AG04450 (cell line): ENCODE measurements around the gene SLC12A9. TPM values are rescaled to one million over a fixed set of nuclear protein-coding genes. Genes with fewer than 3 reads are reported as not detected.
"Not testable (repeated sequence)": the region's sequence is repeated elsewhere in the genome, so short reads cannot be mapped to it uniquely, and the experiment has no call there.

Experiments used
- CTCF ChIA-PET: fragments of 300-600, 350-600 bp; formaldehyde crosslinking; extraction: SDS; loops from one replicate; lab custom pipeline; 2022; ENCODE audit warnings: antibody characterized with exemption, inconsistent platforms; lab: Charles Lee
- POLR2A ChIA-PET: fragments of 350-600 bp; formaldehyde crosslinking; extraction: SDS; loops from one replicate; lab custom pipeline; 2021; ENCODE audit warnings: antibody characterized with exemption, inconsistent platforms; lab: Yijun Ruan, JAX
- DNase-seq: peaks from one replicate; pipeline ENCODE4 v3.0.0-alpha.2; 2011; ENCODE audit warnings: low read depth, low spot score
- H3K27ac ChIP-seq: one replicate; pipeline ENCODE4 v1.5.1; 2012; ENCODE audit warnings: low read depth, low read length, control low read depth
- H3K27me3 ChIP-seq: one replicate; pipeline ENCODE4 v1.6.0; 2012; ENCODE audit warnings: low read length; ENCODE audit not compliant: control insufficient read depth, insufficient read depth
- H3K4me3 ChIP-seq: 2 replicates; pipeline ENCODE4 v1.5.1; 2011; ENCODE audit warnings: mild to moderate bottlenecking, low read depth, low read length, control low read depth
- H3K9me3 ChIP-seq: 2 replicates; pipeline ENCODE4 v1.5.1; 2012; ENCODE audit warnings: low read length; ENCODE audit not compliant: control insufficient read depth, insufficient read depth
- polyA plus RNA-seq: library from polyadenylated mRNA; depleted of rRNA; stranded (reverse); fragments of >200 nt; gene quantifications from 2 replicates; pipeline ENCODE4 v1.2.3, GENCODE V29; 2011
- TF ChIP-seq, protein P1 (sequence below): IDR thresholded peaks from 2 replicates; pipeline ENCODE4 v1.5.1; 2011; ENCODE audit warnings: low read depth, low read length, control low read depth, inconsistent platforms

SLC12A9 gene
- polyA plus RNA-seq, 1 experiment, result 10.8 TPM

DNA sequence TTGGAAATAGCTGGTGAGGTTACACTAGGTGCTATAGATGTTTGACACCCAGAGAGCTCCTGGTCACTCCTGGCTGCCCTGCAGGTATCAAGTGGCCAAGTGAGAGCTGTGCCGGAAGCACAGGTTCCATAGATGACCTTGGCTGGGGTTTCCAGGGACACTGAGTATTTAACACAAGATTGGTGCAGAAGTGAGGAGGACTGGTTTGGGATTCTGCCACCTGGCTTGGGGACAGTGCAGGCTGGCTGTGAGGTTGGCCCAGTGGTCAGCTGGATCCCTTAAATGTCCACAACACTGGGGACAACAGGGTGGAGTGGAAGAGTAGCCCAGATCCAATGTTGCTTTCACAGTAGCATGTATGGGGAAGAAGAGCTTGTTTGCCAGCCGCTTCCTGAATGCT lies 48.5 kb downstream of the SLC12A9 start:
- Histone ChIP-seq H3K27me3 (peaks cover 30% of the 10 kb centered on the region), H3K9me3 (no peaks in the 10 kb centered on the region), H3K27ac (no peak overlapping the region), H3K4me3 (no peak overlapping the region)
- TF ChIP-seq, protein P1, sequence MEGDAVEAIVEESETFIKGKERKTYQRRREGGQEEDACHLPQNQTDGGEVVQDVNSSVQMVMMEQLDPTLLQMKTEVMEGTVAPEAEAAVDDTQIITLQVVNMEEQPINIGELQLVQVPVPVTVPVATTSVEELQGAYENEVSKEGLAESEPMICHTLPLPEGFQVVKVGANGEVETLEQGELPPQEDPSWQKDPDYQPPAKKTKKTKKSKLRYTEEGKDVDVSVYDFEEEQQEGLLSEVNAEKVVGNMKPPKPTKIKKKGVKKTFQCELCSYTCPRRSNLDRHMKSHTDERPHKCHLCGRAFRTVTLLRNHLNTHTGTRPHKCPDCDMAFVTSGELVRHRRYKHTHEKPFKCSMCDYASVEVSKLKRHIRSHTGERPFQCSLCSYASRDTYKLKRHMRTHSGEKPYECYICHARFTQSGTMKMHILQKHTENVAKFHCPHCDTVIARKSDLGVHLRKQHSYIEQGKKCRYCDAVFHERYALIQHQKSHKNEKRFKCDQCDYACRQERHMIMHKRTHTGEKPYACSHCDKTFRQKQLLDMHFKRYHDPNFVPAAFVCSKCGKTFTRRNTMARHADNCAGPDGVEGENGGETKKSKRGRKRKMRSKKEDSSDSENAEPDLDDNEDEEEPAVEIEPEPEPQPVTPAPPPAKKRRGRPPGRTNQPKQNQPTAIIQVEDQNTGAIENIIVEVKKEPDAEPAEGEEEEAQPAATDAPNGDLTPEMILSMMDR, result no peak
- no peak for DNase-seq
- CTCF ChIA-PET, result interaction anchor here (5.0 kb wide), 1 partner anchor 158 kb away, joined by 27 read pairs; no protein-coding TSS in a partner anchor
- POLR2A ChIA-PET, result interaction anchor here (0.7 kb wide), 1 partner anchor 636 kb away, joined by 3 read pairs; no protein-coding TSS in a partner anchor

DNA sequence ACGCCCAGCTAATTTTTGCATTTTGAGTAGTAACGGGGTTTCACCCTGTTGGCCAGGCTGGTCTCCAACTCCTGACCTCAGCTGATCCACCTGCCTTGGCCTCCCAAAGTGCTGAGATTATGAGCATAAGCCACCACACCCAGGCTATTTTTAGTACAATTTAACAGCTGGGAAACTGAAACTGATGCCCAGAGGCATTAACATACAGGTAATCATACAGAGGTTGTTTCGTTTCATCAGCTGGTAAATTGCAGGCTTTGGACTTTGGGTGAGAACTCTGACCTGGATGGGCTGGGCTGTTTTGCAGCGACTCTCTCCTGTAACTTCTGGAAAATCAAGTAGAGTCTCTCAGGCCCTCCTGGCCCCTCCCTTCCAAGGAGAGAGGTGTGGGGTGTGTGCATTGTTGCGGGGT lies 49.4 kb downstream of the SLC12A9 start:
- H3K27me3 ChIP-seq, result peaks cover 22% of the 10 kb centered on the region
- DNase-seq, result no peak
- H3K9me3 ChIP-seq, result no peaks in the 10 kb centered on the region; the same call in 1 of the 2 replicates
- CTCF ChIA-PET, result interaction anchor here (5.0 kb wide), 1 partner anchor 157 kb away, joined by 27 read pairs; no protein-coding TSS in a partner anchor
- TF ChIP-seq, protein P1, result no peak
- H3K27ac ChIP-seq, result no peak overlapping the region
- POLR2A ChIA-PET, result no interaction called here
- H3K4me3 ChIP-seq, result no peak overlapping the region

DNA sequence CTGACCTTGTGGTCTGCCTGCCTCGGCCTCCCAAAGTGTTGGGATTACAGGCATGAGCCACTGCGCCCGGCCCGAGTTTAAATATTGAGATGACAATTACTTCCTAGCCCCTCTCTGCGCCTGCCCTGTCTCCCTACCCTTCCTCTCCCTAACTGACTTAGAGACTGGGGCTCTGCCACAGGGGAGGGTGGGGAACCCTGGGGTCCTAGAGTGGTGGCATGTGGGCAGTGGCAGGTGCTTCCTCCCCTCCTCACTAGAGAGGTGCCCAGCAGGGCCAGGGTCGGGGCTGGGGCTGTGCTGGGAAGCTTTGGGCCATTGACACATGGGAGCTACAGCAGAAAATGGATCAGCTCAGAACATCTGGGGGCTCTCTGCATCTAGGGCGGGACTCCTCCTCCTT lies 50.1 kb downstream of the SLC12A9 start:
- ChIA-PET POLR2A (no interaction called here), CTCF (interaction anchor here (5.0 kb wide), 1 partner anchor 156 kb away, joined by 27 read pairs; no protein-coding TSS in a partner anchor)
- Histone ChIP-seq H3K27me3 (peaks cover 17% of the 10 kb centered on the region), H3K9me3 (no peaks in the 10 kb centered on the region; the same call in 1 of the 2 replicates), H3K27ac (no peak overlapping the region), H3K4me3 (no peak overlapping the region)
- TF ChIP-seq, protein P1, result no peak
- no peak for DNase-seq

DNA sequence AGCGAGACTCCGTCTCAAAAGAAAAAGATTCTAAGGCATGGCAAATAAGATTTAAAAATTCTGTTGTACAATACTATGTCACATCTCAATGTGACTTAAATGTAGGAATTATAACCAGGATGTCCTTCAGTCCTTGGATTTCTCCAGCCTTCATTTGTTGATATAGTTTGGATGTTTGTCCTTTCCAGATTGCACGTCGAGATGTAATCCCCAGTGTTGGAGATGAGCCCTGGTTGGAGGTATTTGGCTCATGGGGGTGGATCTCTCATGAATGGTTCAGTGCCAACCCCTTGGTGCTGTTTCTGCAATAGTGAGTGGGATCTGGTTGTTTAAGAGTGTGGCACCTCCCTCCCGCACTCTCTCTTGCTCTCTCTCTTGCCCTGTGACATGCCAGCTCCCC lies 56.0 kb downstream of the SLC12A9 start:
- CTCF ChIA-PET, result interaction anchor here (0.5 to 0.6 kb wide), 2 partner anchors 383 to 770 kb away, joined by 3 to 8 read pairs; no protein-coding TSS in a partner anchor
- Histone ChIP-seq H3K27me3 (no peaks in the 10 kb centered on the region), H3K27ac (no peak overlapping the region), H3K4me3 (no peak overlapping the region), H3K9me3 (no peaks in the 10 kb centered on the region; the same call in 1 of the 2 replicates)
- no peak for DNase-seq
- TF ChIP-seq, protein P1, result no peak
- POLR2A ChIA-PET, result no interaction called here

DNA sequence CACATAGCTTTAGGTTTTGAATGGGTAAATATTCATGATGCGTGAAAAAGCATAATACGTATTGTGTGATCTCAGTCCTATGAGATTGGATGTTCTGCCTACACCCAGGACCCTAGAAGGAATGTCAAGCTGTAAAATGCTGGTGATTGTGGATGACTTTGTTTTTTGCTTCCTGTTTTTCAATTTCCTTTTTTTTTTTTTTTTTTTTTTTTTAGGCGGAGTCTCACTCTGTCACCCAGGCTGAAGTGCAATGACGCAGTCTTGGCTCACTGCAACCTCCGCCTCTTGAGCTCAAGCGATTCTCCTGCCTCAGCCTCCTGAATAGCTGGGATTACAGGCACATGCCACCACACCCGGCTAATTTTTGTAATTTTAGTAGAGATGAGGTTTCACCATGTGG lies 57.9 kb downstream of the SLC12A9 start:
- H3K4me3 ChIP-seq, DNase-seq, POLR2A ChIA-PET, H3K27me3 ChIP-seq, H3K27ac ChIP-seq, H3K9me3 ChIP-seq: not testable (repeated sequence)
- CTCF ChIA-PET, result interaction anchor here (0.7 kb wide), 1 partner anchor 202 kb away, joined by 6 read pairs; no protein-coding TSS in a partner anchor
